RWPE1 (cell line): ENCODE results near the gene KCNT1.
A peak's percentile ranks its signal among the peaks of the same experiment; 100 is the strongest.

Source experiments
- CTCF ChIA-PET: fragments of 350-600 bp; sonication (Branson Sonifier 250); formaldehyde crosslinking; extraction: SDS; loops from one replicate; lab custom pipeline; 2021; lab: Yijun Ruan, JAX
- POLR2A ChIA-PET: fragments of 400-600 bp; formaldehyde crosslinking; extraction: SDS; loops from one replicate; lab custom pipeline; 2020; ENCODE audit warnings: antibody characterized with exemption; ENCODE audit not compliant: low non-redundant PET; lab: Yijun Ruan, JAX
- DNase-seq: peaks from one replicate; pipeline ENCODE4 v3.0.0; 2012; ENCODE audit warnings: low spot score
- H3K27ac ChIP-seq: fragments of 450-650 bp; 2 replicates; pipeline ENCODE4 v1.5.1; 2017
- CTCF ChIP-seq: fragments of 450-650 bp; conservative IDR thresholded peaks from 2 replicates; pipeline ENCODE4 v1.5.1; 2017; ENCODE audit warnings: low read depth, mild to moderate bottlenecking

KCNT1 gene

GRCh38 chr9:135810806-135811575 is 109.0 kb downstream of the KCNT1 start:
- DNase-seq, result no peak
- ChIA-PET POLR2A (no interaction called here), CTCF (no interaction called here)
- no peak for TF ChIP-seq CTCF
- no peak overlapping the region for H3K27ac ChIP-seq

DNA sequence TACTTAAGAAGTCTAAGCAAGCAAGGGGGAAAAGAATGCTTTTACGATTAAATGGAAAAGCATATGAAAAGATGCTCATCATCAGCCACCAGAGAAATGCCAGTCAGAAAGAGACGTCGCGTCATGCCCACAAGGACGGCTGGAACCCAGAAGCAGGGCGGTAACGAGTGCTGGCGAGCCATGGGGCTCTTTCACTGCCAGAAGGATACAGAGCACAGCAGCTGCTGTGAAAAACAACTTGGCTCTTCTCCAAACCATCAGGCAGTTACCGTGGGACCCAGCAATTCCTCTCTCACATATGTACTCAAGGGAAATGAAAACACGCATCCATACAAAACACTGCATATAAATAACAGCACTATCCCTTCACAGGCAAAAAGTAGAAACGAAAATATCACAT is 109.8 kb downstream of the KCNT1 start:
- no peak for DNase-seq
- CTCF ChIA-PET, result no interaction called here
- TF ChIP-seq CTCF, result no peak
- POLR2A ChIA-PET, result no interaction called here
- no peak overlapping the region for H3K27ac ChIP-seq

DNA sequence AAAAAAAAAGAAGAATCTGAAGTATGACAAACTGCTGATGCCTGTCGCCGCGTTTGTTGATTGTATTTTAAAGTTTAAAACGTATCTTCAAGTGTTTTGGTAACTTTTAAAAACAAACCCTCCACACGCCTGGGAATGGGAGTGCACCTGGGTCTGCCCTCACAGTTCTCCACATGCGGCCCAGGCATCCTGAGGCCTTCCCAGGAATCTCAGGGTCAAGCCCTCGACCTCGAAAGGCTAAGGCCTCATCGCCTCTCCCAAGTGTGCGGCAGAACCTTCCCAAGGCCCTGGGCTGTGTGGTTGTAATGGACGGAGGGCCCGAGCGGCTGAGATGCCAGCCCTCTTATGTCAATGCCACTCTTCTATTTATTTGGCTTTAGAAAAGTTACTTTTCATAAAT is 111.0 kb downstream of the KCNT1 start:
- ChIA-PET POLR2A (no interaction called here), CTCF (interaction anchor here (0.6 kb wide), 1 partner anchor 55 kb away, joined by 8 read pairs; no protein-coding TSS in a partner anchor)
- TF ChIP-seq CTCF, result no peak

GRCh38 chr9:135813671-135814290 is 111.8 kb downstream of the KCNT1 start:
- no peak overlapping the region for H3K27ac ChIP-seq
- ChIA-PET POLR2A (no interaction called here), CTCF (interaction anchor here (0.5 to 0.6 kb wide), 2 partner anchors 17 to 54 kb away, joined by 5 to 8 read pairs; no protein-coding TSS in a partner anchor)
- TF ChIP-seq CTCF, result no peak
- DNase-seq, result no peak

More for the DNA sequence above, 111.0 kb downstream of the KCNT1 start:
- H3K27ac ChIP-seq, result no peak overlapping the region
- no peak for DNase-seq

GRCh38 chr9:135814421-135815095 is 112.6 kb downstream of the KCNT1 start:
- no peak overlapping the region for H3K27ac ChIP-seq
- ChIA-PET CTCF (interaction anchor here (0.6 kb wide), 1 partner anchor 121 kb away, joined by 3 read pairs; no protein-coding TSS in a partner anchor), POLR2A (no interaction called here)
- no peak for DNase-seq
- TF ChIP-seq CTCF, result no peak

- TF ChIP-seq CTCF, result no peak
- H3K27ac ChIP-seq, result 0 out of 2 replicates have a peak overlapping the region, but pooled peaks have one; percentile 4
- POLR2A ChIA-PET, result no interaction called here
- no peak for DNase-seq
- CTCF ChIA-PET, result no interaction called here
Measured at GRCh38 chr9:135815413-135815812, 113.4 kb downstream of the KCNT1 start.
